HG03469 (cell line): ENCODE data around the gene MYH16.
"Not testable (repeated sequence)": the region's sequence is repeated elsewhere in the genome, so short reads cannot be mapped to it uniquely, and the experiment has no call there.

Experiments used
- ATAC-seq: cut with Tn5 transposase; IDR thresholded peaks from one replicate; pipeline ENCODE4 v1.9.1; 2021; ENCODE audit warnings: mild to moderate bottlenecking, moderate library complexity, moderate number of reproducible peaks; ENCODE audit not compliant: unreplicated experiment

MYH16 gene

DNA sequence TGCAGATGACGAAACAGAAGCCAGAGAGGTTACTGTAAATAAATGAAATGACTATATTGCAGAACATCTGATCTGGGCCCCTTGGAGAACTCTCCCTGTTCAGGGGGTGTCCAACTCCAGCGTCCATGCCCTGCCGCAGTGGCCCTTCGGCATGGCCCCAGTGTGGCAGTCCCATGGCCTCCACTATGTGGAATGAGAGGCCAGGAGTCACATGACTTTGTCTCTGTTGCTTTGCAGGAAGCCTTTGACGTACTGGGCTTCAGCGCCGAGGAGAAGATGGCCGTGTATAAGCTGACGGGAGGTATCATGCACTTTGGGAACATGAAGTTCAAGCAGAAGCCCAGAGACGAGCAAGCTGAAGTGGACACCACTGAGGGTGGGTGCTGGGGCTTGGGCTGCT is 15.6 kb upstream of the MYH16 start:
- no peak for ATAC-seq

DNA sequence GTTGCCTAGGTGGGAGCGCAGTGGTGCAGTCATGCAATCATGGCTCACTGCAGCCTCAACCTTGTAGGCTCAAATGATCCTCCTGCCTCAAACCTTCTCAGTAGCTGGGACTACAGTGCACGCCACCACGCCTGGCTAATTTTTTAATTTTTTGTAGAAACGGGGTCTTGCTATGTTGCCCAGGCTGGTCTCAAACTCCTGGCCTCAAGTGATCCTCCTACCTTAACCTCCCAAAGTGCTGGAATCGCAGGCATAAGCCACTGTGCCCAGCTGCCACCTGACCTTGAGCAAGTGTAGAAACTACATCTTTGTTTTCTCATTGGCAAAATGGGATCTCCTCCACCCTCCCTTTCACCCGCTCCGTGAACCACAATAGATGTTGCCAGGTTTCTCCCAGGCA is 15.0 kb upstream of the MYH16 start:
- ATAC-seq: no peak

DNA sequence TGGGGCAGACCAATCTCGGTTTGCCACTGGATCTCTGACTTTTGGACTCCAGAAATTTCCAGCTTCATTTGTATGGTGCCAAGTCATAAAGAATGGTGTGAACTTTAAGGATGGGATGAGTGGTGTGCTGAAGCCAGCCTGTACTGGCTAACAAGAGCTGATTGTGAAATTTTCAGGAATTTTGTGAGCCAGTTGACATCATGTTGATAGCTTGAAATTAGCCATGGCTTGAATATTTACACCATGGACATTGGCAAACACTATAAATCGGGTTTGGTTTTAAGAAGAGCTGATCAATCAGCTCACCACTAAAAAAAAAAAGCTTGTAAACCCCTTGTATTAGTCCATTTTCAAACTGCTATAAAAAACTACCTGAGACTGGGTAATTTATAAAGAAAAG is 14.1 kb upstream of the MYH16 start:
- ATAC-seq: no peak

DNA sequence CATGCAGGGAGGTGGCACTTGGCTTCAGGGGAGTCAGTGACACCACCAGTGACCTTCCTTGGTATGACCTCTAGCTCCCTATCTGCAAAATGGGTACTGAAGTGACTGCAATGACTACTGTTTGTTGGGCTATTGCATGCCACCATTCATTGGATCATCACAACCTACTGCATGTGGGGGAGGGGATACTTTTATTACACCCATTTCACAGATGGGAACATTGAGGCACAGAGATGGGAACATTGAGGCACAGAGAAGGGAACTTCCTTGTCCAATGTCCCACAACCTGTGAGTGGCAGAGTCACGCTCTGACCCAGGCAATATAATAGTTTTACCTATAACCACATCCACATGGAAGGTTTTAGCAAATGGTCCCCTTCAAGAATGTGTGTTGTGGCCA is 12.2 kb upstream of the MYH16 start:
- ATAC-seq: no peak

DNA sequence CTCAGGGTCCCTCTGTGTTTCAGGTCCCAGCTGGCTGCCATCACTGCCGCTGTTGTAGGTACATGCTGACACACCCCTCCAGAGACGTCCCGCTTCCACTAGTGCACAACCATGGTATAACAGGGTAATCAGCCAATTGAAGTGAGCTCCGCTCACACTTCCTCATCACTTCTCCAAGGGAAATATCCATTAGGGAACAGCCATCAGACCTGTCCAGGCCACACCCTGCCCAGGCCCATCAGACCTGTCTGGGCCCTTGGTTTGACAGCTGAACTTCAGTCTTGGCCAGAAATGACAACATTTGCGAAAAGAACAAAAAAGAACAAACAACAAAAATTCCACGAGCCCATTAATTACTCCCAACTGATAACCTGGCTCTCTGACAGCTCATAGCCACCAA is 11.0 kb upstream of the MYH16 start:
- no peak for ATAC-seq

DNA sequence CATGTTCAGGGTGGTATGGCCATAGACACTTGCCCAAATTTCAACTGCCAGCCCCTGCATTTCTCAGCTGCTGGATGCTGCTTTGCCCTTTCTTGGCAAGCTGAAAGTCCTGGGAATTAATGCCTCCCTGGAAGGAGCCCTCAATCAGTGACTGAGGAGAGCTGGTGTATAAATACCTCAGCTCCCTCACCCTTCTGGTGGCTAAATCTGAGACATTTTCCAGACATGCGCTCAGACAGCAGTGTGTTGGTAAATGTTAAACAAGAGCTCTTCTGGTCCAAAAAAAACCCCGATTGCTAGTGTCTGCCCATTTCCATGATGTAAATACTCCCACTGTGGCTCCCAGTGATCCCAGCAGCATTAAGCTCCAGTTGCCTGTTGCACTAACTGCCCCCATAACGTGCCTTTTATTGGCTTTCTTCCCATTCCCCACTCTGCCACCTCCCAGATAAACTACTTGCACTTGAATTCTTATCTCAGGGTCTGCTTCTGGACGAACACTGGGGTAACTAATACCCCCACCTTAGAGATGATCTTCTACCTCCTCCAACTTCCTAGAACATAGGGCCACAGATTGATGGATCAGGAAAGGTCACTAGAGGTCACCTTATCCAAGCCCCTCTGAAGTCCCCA is 6.7 kb upstream of the MYH16 start:
- no peak for ATAC-seq

DNA sequence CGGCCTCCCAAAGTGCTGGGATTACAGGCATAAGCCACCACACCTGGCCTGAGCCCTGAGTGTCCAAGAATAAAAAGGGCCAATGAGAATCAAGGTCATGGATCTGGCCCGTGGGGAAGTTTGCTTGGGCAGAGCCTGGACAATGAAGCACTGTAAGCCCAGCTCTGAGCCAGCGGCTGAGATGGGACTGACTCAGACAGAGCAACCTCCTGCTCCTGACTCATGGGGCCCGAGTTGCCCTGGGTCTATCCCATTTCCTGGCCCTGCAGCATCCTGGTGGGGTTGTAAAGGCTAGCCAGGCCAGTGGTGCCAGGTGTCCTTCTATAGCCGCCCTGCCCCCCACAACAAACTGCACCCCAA is 5.2 kb upstream of the MYH16 start:
- ATAC-seq: no peak

DNA sequence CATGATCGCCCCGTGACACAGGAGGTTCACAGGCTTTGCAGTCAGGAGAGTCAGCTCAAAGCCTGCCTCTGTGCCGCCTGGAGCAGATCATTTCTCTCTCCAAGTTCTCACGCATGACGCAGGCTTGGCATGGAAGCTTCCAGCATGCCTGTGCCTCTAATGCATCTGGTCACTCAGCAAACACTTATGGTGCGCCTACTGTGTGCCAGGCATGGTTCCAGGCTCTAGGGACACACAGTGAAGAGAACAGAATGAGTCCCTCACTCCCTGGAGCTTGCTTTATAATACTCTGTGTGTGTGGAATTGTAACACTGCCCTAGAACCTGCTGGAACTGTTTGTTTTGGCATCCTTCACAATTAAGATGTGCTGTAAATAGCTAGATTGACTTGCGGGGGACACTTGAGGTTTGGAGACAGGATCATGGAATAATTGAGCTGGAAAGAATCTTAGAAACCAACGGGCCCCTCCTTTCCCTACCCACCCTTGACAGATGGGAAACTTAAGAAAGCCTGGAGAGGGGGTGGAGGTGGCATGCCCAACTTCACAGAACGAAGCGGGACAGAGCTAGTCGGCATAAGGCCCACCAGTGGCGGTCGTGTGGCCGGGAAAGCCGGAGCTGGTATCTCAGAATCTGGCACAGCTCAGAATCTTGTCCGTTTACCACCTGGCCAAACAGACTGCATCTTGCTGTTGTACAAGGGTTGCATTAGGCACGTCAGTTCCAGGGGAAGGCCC is 4.6 kb upstream of the MYH16 start:
- no peak for ATAC-seq

DNA sequence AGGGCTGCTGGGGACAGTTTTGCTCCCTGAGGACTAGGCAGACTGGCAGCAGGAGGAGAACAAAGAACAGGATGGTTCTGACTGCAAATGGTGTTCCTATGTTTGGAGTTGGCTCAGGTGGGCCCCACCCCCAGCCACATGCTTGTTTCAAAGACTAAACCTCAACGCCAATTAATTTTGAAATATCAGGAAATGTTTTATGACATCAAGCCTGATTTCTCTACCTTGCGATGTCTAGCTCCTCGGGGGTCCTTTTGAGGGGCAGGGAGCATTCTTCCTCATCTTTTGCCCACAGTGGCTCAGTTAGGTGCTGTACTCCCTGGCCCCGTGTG is 4.1 kb upstream of the MYH16 start:
- ATAC-seq: no peak

DNA sequence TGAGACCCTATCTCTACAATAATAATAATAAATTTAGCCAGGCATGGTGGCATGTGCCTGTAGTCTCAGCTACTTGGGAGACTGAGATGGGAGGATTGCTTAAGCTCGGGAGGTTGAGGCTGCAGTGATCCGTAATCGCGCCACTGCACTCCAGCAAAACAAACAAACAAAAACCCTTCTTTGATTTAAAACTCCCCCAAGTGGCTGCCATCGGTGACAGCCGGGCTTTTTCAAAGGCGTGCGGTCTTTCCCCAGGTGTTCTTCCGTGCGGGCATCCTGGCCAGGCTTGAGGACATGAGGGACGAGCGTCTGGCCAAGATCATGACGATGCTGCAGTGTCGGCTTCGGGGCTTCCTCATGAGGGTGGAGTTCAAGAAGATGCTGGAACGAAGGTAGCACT is 1.9 kb upstream of the MYH16 start:
- ATAC-seq: no peak

DNA sequence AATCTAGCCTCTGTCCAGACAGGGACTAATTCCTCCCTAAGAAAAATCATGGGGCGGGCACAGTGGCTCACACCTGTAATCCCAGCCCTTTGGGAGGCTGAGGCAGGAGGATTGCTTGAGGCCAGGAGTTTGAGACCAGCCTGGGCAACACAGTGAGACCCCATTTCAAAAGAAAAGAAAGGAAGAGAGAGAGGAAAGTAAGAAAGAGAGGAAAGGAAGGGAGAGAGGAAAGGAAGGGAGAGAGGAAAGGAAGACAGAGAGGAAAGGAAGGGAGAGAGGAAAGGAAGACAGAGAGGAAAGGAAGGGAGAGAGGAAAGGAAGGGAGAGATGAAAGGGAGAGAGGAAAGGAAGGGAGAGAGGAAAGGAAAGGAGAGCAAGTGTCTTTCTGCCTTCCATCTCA is 922 bp downstream of the MYH16 start:
- not testable (repeated sequence) for ATAC-seq

DNA sequence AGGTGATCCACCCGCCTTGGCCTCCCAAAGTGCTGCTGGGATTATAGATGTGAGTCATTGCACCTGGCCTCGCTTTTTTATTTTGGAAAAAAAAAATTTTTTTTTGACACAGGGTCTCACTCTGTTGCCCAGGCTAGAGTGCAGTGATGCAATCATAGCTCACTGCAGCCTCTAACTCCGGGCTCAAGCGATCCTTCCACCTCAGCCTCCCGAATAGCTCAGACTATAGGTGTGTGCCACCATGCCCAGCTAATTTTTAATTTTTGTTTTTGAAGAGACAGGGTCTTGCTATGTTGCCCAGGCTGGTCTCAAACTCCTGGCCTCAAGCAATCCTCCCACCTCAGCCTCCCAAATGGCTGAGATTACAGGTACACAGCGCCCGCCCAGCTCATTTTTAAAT is 2.3 kb downstream of the MYH16 start:
- ATAC-seq: not testable (repeated sequence)

DNA sequence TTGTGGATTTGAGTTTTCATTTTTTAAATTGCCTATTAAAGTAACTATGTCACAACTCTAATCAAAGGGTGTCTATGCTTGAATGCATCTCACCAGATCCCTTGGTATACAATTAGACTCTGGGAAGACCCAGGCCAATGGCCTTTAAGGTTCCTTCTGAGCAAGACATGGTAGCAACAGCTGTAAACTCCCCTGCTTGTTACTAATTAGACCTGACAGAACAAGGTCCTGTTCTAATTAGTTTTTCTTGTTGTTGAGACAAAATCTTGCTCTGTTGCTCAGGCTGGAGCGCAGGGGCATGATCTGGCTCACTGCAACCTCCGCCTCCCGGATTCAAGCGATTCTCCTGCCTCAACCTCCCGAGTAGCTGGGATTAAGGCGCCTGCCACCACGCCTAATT is 2.9 kb downstream of the MYH16 start:
- no peak for ATAC-seq

DNA sequence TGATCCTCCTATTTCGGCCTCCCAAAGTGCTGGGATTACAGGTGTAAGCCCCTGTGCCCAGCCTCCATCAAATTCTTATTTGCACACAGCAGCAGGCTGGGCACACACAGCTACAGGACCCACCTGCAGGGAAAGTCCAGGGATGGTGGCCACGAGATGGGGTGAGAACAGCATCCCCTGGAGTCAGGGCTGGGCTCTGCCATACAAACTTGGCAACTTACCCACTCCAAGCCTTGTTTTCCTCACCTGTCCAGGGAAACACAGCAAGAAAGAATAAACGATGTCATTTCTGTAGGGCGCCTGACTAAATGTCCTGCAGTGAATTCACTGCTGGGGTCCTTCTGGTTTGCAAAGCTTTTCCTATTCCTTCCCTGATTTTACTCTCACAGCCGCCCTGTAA is 5.5 kb downstream of the MYH16 start:
- no peak for ATAC-seq

DNA sequence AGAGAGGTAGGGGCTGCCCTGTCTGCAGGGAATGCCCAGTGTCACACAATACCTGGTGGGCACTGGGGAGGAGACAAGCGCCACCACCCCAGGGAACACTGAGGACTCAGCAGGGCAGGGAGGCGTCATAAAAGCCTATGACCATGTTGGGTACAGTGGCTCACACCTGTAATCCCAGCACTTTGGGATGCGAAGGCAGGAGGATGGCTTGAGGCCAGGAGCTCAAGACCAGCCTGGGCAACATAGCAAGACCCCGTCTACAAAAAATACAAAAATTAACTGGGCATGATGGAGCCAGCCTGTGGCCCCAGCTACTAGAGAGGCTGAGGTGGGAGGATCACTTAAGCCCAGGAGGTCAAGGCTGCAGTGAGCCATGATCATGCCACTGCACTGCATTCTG is 11.5 kb downstream of the MYH16 start:
- ATAC-seq: not testable (repeated sequence)

DNA sequence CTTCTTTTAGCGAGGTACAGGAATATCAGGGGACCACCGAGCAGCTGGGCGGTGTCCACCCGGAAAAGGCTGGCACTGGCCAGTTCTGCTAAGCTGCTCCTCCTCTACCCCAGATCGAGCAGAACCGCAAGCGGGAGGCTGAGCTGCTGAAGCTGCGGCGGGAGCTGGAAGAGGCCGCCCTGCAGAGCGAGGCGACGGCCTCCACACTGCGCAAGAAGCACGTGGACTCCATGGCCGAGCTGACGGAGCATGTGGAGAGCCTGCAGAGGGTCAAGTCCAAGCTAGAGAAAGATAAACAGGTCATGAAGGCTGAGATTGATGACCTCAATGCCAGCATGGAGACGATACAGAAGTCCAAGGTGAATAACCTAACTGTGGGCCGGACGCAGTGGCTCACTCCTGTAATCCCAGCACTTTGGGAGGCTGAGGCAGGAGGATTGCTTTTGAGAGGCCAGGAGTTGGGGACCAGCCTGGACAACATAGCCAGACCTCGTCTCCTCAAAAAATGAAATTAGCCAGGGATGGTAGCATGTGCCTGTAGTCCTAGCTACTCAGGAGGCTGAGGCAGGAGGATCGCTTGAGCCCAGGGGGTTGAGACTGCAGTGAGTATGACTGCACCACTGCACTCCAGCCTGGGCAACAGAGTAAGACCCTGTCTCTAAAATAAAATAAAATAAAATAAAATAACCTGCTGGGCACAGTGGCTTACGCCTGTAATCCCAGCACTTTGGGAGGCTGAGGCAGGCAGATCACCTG is 15.3 kb downstream of the MYH16 start:
- no peak for ATAC-seq

DNA sequence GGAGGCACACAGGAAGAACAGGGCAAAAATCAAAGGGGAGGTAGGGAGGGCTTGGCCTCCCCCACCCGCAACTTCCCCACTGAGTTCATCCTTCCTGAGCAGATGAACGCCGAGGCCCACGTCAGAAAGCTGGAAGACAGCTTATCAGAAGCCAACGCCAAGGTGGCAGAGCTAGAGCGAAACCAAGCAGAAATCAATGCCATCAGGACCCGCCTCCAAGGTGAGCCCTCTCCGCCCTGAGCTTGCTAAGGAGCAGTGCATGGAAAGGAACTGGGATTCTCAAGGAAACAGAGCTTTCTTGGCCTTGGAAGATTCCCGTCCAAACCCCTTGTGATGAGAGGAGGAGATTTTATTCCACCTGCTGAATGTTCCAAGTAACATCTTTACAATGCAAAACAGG is 16.5 kb downstream of the MYH16 start:
- no peak for ATAC-seq

DNA sequence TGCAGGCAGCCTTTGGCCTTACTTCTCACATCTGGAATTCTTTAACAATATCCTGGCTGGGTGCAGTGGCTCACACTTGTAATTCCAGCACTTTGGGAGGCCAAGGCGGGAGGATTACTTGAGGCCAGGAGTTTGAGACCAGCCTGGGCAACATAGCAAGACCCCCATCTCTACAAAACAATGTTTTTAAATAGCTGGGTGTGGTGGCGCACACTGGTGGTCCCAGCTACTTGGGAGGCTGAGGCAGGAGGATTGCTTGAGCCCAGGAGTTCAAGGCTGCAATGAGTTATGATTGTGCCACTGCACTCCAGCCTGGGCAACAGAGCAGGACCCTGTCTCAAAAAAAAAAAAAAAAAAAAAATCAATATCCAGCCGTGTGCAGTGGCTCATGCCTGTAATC is 17.5 kb downstream of the MYH16 start:
- not testable (repeated sequence) for ATAC-seq

DNA sequence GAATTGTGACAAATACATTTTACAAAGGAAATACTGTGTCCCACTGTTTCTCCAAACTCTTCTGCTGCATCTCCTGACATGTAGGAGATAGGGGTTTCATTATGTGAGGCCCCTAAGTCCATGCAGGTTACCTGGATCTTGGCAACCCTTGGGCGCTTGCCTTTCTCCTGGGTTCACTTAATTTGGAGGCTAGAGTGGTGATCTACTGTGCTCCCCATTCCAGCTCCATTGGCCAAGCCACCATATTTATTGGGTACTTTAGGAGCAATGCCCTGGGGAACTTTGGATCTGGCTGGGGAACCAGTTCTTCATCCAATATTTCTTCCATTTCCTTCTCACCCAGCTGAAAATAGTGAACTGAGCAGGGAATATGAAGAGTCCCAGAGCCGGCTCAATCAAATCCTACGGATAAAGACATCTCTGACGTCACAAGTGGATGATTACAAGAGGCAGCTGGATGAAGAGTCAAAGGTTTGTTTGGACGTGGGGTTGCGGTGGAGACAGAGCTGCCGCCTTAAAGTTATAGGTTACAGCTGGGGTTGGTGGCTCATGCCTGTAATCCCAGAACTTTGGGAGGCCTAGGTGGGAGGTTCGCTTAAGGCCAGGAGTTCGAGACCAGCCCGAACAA is 18.5 kb downstream of the MYH16 start:
- no peak for ATAC-seq

DNA sequence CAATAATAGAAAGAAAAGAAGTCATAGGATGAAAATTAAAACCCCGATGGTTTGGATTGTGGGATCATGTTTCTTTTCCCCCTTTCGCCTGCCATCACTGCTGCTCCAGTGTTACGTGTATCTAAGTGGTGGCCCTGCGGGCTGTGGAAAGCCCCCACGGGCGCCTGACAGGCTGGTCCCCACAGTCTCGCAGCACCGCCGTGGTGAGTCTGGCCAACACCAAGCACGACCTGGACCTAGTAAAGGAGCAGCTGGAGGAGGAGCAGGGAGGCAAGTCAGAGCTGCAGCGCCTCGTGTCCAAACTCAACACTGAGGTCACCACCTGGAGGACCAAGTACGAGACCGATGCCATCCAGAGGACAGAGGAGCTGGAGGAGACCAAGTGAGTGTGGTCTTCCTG is 19.5 kb downstream of the MYH16 start:
- ATAC-seq: no peak

DNA sequence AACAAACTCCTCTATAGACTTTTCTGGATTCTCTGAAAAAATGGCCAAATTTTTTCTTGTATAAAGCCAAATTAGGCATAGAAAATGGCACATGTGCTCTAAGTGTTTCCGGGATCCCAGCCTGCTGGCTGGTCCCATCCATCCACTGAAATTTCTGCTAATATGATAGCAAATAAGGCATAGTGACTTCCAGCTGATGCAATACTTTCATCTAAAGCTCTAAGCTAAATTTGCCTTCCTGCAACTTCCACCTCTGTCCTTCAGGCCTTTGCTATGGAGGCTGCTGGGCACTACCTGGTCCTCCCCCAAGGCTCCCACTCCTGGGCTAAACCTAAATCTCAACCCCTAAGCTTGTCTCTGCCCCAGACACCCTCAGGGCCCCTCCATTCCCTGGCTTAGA is 20.5 kb downstream of the MYH16 start:
- no peak for ATAC-seq

DNA sequence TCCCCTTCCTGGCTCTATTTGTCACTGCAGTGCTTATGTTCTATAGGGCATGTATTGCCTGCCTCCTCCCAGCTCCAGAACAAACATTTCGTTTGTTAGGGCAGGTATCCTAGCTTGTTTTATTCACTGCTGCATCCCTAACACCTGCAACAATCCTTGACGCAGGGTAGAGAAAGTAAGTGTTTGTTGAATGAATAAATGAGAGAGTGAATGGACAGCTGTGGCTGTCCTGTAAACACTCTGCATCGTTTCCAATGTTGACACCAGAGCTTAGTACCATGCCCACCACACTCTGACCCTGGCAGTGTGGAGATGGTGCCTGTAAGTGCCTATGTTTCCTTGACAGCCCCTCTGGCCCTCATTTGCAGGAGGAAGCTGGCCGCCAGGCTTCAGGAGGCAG is 21.0 kb downstream of the MYH16 start:
- ATAC-seq: no peak
